GM18870 (cell line): Measurements from ENCODE around the gene TRIM44.

Experiments used
- ATAC-seq: cut with Tn5 transposase; IDR thresholded peaks from one replicate; pipeline ENCODE4 v1.9.1; 2021; ENCODE audit warnings: moderate library complexity; ENCODE audit not compliant: unreplicated experiment

The TRIM44 gene

DNA sequence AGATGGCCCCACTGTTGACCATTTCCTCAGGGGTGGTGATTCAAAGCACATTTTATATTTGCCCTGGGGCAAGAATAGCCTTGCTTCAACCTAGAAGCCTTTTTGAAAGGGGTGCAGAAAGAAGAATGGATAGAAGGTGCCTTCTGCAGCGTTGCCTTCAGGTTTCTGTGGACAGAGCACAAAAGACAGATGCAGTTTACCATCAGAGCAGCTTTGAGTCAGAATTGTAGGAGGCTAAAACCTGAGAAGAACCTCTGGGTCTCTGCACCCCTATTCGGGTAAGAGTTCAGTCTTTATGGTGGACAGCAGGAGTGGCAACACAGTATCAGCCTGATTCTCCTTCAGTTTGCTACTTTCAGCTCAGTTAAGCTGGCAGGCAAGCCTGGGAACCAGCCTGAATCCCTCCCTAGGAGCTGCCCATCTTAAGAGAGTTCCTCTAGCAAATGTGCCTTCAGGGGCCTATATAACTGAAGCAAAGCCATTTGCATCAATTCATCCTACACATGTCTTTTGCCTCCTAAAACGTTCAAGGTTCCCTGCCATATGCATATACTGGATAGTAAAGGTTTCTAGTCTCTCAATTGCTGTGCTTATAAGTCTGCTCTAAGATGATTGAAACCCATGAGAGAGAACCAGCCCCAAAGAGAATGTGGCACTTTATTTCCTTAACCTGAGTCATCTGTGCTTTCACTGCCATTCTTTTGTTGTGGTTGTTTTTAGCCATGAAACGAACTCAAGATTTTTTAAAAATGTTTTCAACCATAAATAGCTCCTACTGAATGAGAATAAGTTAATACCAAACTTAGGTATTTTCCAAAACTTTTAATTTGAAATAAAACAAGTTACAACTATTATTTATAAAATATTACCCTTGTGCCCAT lies 123.0 kb downstream of the TRIM44 start:
- ATAC-seq, result peak; percentile 65

DNA sequence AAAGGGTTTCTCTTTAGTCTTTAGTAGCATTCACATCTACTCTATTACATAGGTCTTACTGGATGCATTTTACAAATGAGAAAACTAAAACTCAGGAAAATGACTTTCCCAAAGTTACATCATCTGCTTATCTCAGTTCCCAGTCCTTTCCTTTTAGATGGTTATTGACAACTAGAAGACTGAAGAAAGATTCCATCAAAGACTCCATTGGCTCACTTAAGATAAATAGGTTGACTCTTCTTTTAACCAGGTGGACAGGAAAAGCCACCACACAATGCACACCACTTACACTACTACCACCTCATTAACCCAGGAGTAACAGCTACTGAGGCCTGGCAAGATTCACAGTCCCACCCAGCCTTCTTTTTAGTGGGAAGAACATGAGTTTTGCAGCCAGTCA lies 123.6 kb downstream of the TRIM44 start:
- peak; percentile 6 for ATAC-seq

DNA sequence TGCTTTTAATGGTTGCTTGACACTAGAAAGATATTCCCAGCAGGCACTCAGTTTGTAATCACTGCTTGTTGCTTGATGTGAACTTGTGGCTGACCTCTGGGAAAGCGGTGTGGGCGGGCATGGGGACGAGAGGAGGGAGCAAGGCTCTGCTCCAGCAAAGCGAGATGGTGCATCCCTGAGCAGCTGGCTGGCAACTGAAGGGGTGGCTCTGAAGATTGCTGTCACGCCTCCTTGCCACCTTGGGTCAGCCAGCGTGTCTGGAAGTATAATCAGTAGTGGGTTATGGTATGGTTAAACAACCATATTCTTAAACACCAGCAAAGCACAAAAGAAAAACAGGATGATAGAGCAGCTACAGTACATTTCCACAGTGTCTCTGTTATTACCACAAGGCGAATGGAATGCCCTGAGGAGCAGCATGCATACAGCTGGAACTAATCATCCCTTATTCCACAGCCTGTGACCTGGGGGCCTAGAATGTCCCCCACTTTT lies 124.5 kb downstream of the TRIM44 start:
- ATAC-seq, result no peak

DNA sequence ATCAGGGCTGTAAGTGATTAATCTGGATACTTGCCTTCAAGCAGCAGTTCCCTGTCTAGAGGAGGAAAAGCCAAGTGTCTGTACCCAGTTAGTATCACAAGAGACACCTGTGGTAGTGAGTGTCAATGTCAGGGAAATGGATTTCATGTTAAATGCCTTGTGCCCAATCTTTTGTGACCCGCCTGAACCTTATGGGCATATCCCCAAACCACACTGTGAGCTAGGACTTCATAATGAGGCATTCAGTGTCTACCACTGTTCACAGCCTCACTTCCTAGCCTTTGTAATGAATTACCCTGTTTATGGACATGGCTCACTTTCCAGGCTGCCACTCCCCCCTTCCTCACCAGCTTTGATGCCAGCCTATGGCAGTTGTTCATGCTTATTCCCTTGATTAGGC lies 125.1 kb downstream of the TRIM44 start:
- no peak for ATAC-seq

DNA sequence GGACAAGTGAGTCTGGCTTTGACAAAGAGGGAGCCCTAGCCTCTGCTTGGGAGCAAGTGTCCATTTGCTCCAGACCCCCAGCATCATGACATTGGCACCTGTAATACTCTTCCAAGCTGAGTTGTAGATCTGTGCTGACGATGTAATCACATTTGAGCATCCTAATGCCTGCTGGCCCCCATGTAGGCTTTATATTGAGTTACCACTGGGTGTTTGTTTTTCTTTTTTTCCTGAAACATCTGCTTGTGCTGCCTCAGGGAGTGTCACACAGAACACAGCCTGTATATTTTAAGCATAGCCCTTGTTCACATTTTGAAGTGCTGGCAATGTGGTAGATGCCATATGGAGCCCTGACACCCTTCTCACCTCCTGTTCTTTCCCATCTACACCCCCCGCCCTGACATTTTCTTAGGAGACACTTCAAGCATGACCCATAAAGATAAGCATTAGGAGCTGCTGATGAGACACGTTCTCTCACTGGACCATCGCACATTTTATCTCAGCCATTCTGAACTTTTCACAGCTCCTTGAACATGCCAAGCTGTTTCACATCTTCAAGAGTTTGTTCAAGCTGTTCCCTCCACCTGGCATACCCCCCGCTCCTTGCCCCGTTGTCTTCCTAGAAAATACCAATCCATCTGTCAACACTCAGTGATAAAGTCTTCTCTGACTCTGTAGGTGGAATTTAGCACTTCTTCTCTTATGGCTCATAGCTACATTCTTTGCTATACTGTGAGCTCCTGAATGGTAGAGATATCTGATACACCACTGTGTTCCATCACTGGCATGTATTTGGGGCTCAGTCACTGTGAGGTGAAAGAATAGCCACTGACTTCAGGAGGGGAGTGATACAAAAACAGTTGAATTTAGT lies 128.7 kb downstream of the TRIM44 start:
- no peak for ATAC-seq

DNA sequence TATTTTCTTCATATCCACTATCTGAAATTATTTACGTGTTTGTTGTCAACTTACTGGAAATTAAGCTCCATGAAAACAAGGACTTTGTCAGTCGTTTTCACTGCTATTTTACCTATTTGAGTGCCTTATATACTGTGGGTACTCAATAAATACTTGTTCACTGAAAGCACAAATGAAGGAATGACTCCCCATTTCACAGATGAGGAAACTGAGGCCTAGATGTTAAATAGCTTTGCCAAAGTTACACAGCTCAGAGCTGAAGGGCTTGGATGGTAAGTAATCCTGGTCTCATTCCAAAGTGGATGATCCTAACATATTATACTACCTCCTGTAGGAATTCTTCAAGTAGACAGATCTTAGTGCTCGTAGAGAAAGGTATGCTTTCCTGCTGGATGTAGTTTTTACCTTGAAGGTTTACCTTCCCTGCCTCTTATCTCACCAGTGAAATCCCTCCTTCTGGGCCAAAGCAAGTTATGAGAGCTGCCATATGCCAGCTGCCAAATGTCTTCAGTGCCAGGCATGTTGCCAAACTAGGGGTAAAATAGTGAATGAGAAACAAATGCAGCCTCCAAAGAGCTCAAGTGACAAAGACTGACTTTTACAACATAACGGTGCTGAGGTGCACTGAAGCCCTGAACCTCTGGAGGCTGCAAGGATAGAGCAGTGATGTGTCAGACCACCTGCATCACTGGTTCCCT lies 129.7 kb downstream of the TRIM44 start:
- no peak for ATAC-seq

DNA sequence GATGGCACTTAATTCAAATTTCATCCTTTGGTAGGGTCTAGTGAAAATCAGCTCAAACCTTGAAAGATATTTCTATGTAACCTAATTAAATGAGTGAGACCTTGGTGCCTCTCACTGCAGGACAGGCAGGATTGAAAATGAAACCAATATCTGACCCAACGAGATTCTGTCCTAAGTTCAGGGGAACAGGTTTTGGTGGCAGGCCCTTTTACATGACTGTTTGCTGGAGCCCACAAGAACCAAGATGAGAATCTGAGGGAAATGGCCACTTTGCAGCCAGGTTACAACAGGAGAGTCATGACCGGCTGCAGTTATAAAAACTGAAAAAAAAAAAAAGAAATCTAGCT lies 130.2 kb downstream of the TRIM44 start:
- ATAC-seq, result no peak

DNA sequence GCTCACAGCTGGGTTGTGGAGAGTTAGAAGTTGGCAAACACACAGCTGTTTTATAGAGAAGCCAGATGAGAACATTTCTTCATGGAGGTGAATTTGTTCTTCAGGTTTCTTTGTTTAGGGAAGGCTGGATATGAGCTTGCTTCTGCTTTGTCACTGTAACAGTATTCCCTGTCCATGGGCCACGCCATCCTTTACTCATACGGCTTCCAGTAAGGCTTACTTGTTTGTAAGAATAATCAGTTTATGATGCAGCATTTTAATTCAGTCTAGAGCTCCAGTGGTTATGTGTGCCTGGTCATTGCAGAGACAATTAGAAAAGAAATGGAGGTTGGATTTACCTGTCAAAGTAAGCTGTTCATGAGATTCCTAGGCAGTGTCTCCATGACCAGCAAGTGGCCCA lies 131.8 kb downstream of the TRIM44 start:
- no peak for ATAC-seq

DNA sequence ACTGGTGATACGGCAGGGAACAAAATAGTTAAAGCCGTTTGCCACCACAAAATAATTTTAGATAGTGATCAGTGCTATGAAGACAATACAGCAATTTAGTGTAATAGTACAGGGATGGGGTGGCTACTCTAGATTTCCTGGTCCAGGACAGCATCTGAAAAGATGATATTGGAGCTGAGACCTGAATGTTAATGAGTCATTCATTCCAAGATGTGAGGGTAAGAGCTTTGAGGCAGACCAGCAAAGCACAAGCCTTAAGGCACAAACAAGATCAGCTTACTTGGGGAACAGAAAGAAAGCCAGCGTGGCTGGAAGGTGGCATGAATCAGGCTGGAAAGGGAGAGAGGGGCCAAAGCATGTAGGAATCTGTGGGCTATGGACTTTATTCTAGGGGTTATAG lies 132.3 kb downstream of the TRIM44 start:
- ATAC-seq, result no peak

DNA sequence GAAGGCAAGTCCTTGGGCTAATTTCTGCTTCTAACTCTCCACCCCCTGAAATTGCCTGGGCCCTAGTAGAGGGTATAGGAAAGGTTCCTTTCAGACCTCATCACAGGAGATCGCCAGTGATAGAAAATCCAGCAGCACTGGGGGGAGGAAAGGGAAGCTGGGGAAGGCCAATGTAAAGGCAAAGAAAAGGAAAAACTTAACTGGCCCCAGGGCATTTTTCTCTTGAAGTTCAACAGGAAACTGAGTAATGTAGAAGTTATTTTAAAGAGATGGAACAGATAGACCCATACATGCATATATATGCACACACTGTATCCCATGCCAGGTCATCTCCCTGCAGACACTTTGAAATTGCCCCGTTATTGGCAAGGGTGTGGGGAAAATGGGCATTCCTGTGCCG lies 134.0 kb downstream of the TRIM44 start:
- no peak for ATAC-seq

DNA sequence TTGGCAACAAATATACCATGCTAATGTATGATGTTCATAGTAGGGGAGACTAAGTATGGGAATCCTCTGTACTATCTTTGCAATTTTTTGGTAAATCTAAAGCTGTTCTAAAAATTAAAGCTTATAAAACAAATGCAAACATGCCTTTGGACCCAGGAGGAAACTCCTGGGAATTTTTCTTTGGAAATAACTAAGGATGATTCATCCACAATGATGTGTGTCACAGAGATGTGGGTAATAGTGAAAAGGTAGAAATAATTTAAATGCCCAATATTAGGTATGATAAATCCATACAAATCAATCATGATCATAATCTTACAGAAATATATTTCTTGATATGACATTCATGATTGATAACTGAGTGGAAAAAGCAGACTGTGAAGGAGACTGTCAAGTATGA lies 135.8 kb downstream of the TRIM44 start:
- ATAC-seq, result no peak

DNA sequence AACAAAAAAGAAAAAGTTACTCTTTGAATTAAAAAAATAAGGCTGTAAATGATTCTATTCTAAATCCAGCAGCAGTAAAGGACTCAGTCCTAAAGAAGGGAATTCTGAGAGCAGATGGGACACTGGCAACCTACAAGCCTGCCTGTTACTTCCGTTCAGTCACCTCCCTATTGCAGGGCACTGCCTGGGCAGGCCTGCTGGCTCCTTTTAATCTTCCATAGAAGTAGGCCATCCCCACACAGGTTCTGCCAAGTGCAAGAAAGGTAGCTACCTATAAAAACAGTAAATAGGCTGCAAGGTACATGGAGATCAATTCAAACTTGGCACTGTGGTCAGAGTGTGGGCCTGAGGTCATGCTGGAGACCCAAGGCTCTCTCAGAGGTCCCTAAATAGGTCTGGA lies 136.4 kb downstream of the TRIM44 start:
- ATAC-seq, result no peak

DNA sequence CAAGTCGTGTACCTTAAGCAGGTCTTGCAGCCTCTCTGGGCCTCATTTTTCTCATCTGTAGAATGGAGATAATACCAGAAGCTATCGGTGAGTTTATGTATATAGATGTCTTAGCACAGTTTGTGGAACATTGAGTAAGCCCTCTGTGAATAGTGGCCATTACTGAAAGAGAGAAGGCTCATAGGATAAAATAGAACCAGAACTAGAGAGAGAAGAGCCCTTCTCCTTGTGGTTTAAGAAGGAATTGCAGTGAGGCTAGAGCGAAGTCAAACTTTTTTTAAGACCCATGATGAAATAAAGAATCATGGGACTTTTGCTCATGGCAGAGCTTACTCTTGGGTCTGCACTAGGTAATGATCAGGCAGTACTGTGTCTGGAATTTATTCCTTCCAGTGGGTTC lies 137.1 kb downstream of the TRIM44 start:
- ATAC-seq, result no peak

DNA sequence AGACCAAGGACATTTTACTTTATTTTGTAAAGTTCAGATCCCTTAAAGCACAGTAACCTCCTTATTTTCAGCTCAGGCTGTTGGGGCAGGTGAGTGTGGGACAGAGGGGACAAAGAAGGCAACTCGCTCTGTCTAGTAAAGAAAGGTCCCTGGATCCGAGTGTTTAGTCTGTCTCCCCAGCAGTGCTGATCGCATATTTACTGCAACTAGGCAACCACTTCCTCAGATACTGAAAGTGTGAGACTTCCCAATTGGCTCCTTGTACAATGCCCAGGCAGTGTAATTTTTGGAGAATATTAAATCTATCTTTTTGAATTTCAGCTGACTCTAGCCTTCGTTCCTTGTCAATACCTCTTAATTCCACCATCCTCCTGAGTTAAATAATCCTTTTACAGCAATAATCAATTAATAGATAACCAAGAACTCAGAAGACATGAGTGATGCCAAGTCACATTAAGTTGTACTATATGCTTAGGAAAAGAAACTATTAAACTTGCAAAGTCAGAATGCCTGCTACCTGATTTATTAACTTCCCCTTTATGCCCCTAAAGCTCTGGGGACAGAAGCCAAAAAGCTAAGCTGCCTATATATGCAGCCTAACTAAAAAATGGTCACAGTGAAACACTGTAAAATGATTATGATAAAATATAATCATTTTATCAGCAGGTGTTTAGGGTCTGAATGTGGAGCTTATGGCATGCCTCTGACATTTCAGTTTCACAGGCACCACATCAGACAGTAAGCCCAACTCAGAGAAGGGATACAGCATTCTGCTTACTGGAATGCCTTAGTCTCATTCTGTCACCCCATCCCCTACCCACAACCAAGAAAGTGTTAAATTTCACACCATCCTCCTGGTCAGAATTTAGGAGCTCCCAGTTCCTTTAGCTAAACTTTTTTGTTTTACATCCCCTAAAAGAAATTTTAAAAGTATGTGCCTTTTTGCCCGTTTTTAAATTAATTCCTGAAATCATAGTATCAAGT lies 138.7 kb downstream of the TRIM44 start:
- ATAC-seq, result peak; percentile 84

DNA sequence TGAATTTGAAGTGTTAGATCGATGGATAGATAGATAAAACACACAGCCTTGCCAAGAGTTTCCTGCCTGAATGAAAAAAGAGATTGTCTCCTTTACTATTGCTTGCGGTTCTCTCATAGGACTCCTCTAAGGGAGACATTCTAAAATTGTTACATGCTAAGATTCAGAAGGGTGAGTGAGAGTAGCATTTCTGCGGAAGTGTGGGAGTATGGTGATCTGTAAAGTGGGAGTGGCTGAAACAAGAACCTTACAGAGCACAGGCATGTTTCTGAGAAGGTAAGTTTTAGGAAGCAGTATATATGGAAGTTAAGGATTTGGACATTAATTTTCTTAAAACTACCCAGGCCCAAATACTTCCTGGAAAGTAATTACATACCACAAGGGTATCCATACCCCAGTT lies 139.6 kb downstream of the TRIM44 start:
- no peak for ATAC-seq

DNA sequence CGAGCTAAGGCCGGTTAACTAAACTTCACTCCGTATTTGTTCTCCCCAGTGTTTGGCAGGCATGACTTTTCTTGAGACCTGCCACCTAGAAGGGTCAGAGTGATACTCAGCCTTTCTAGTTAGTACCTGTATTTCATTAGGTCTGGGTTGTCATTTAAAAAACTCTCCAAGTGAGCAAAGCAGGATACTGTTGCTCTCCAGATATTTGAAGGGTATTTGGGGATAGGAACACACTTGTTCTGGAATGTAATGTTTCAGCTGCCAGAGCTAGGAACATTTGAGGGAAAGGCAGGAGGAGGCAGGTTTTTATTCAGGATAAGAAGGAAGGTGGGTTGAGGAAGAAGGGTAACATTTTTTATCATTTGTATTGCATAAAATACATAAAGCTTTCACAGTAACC lies 140.1 kb downstream of the TRIM44 start:
- no peak for ATAC-seq

DNA sequence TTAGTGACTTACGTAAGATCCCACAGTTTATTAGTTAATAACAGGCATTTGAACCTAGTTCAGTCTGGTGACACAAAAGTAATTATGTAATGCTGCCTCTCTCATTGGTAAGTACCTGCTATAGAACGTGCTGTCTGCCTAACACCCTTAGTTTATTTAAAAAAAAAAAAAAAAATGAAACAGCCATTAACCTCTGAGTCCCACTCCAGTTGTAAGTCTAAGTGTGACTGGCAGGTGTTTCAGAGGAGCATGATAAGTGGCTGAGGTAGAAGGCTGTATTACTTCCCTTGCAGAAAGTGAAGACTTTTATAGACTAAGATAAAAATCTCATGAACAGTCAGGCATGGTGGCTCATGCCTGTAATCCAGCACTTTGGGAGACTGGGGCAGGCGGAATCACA lies 140.5 kb downstream of the TRIM44 start:
- ATAC-seq, result no peak

DNA sequence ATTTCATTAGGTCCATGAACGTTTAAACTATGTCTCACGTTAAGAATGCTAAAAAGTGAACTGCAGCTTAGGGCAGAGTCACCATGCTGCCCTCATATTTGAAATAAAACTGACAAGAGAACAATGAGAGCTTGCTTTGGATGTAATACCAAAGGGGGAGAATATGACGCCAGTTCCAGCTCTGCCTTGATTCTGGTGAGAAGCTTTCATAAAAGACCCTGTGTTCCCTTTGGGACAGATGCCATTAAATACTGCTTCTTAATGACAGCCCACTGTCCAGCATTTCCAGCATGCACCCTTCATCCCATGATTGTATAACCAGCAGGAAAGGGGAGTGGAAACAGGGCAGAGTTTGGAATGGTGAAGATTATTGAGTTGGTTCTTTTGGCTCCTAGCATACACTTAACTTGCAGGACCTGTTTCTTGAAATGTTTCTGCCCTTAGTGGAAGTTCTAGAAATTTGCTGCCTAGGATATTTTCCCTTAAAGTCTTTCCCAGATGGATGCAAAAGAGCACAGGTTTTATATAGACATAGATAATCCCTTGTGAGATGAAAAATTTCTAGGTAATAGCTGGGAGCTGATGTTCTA lies 142.0 kb downstream of the TRIM44 start:
- no peak for ATAC-seq

DNA sequence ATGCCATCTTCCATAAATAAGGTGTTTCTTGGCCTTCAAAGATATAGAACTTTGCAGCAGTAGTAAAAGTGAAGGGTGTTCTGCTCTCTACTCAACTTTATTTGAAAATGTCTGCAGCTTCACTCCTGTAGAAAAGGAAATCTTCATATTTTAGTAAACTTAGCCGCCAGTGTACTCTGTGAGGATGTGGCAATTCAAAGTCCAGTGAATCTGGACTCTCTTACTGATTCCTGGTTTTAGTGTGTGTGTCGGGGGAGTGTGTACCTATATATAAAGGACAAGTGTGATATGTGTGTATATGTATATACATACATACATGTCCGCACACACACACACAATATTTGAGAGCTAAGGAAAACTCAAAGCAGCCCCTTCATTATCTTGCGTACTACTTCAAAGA lies 147.0 kb downstream of the TRIM44 start:
- ATAC-seq, result no peak
